Measurements from ENCODE around the gene NRXN3. TPM values are rescaled to one million over a fixed set of nuclear protein-coding genes. Genes with fewer than 3 reads are reported as not detected.

Gene NRXN3
- total RNA-seq, 1 experiment from 2014 or later: not detected

- TF ChIP-seq FOSL1 (IDR thresholded peaks at IDR 0.05; ENCODE audit: low read depth) (no peak), POLR2AphosphoS5 (IDR thresholded peaks at IDR 0.05; ENCODE audit: low read depth, low read length) (no peak), EZH2 (IDR thresholded peaks at IDR 0.05) (no peak), CEBPB (IDR thresholded peaks at IDR 0.05; ENCODE audit: low read depth) (no peak), CBX3 (IDR thresholded peaks at IDR 0.05; ENCODE audit: low read depth) (no peak), ZNF274 (IDR thresholded peaks at IDR 0.05; ENCODE audit: low read depth, low read length) (no peak), ZFX (IDR thresholded peaks at IDR 0.05) (no peak)
- TF ChIP-seq, protein P1, sequence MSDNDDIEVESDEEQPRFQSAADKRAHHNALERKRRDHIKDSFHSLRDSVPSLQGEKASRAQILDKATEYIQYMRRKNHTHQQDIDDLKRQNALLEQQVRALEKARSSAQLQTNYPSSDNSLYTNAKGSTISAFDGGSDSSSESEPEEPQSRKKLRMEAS (IDR thresholded peaks at IDR 0.05): no peak
Measured at GRCh38 chr14:79580906-79581305, 1410.7 kb downstream of the NRXN3 start (continued).

GRCh38 chr14:79581912-79582576 lies 1411.9 kb downstream of the NRXN3 start:
- Histone ChIP-seq H3K9me2 (ENCODE audit: insufficient read depth) (no peaks in the 10 kb centered on the region), H3K9ac (ENCODE audit: low read length) (no peak overlapping the region), H2AFZ (ENCODE audit: low read depth, low read length, poor library complexity, severe bottlenecking) (no peak overlapping the region), H3K9me3 (ENCODE audit: control insufficient read depth in 1 of 2, insufficient read depth in 1 of 2, low read depth in 1 of 2, low read length in 2 of 2) (peaks cover 11 to 22% of the 10 kb centered on the region in 2 experiments; a peak in 3 of 4 replicates), H3K36me3 (ENCODE audit: control insufficient read depth in 1 of 2, insufficient read depth in 2 of 2, low read length in 2 of 2) (no peaks in the 10 kb centered on the region), H3K4me1 (ENCODE audit: control insufficient read depth in 1 of 2, insufficient read depth in 2 of 2, low read length in 2 of 2) (no peaks in the 10 kb centered on the region), H3K27me3 (ENCODE audit: insufficient read depth, low read length) (no peaks in the 10 kb centered on the region), H3K4me2 (ENCODE audit: low read length) (no peak overlapping the region), H4K20me1 (ENCODE audit: insufficient read depth) (no peaks in the 10 kb centered on the region), H3K79me2 (ENCODE audit: insufficient read depth, low read length) (no peaks in the 10 kb centered on the region), H3K27ac (ENCODE audit: low read depth, low read length) (no peak overlapping the region), H3K4me3 (replicated peaks in 1 of 2; ENCODE audit: low read depth in 1 of 2, low read length in 2 of 2) (no peak overlapping the region)
- BruUV-seq (replicated peaks): no TSS peak
- ATAC-seq (no peak), DNase-seq (ENCODE audit: low read depth, low spot score) (no peak)
- ChIA-PET RAD21 (ENCODE audit: low non-redundant PET in 1 of 2, low total read pairs in 2 of 2, uncharacterized antibody in 2 of 2, unreplicated experiment in 2 of 2) (no interaction called here), POLR2A (no interaction called here), CTCF (no interaction called here)
- TF ChIP-seq SP1 (IDR thresholded peaks at IDR 0.05; ENCODE audit: low read depth) (no peak), TCF7L2 (IDR thresholded peaks at IDR 0.05; ENCODE audit: borderline replicate concordance, extremely low read depth, insufficient read depth, insufficient read length) (no peak), RAD21 (IDR thresholded peaks at IDR 0.05; ENCODE audit: low read depth) (no peak)
- intact Hi-C loops (cut with micrococcal nuclease): no loop called here

Data from HCT116 (cell line).